ENCODE results near the gene CLSTN1.

CLSTN1 gene

GRCh38 chr1:9746211-9746610, 77.6 kb downstream of the CLSTN1 start:
- Histone ChIP-seq H3K4me1 (ENCODE audit: insufficient read depth, low read length) (no peaks in the 10 kb centered on the region), H3K4me3 (ENCODE audit: low read depth in 1 of 2, low read length in 2 of 2) (no peak overlapping the region), H3K9me3 (ENCODE audit: insufficient read depth, low read length, severe bottlenecking) (no peaks in the 10 kb centered on the region), H3K27ac (ENCODE audit: low read length) (no peak overlapping the region), H3K36me3 (ENCODE audit: insufficient read depth, low read length) (peaks cover 95% of the 10 kb centered on the region), H3K9ac (ENCODE audit: low read depth, low read length) (no peak overlapping the region), H2AFZ (ENCODE audit: low read depth, low read length) (no peak overlapping the region), H3K79me2 (ENCODE audit: insufficient read depth, low read length) (no peaks in the 10 kb centered on the region), H3K27me3 (ENCODE audit: insufficient read depth, low read length, poor library complexity) (no peaks in the 10 kb centered on the region), H3K4me2 (ENCODE audit: insufficient read depth, low read length) (no peak overlapping the region), H4K20me1 (ENCODE audit: insufficient read depth, low read length) (no peaks in the 10 kb centered on the region)
- ATAC-seq (ENCODE audit: insufficient read depth, low read depth) = no peak
- TF ChIP-seq EZH2 (IDR thresholded peaks at IDR 0.05; ENCODE audit: borderline replicate concordance, low read depth, low read length, severe bottlenecking) = no peak
- TF ChIP-seq CTCF (IDR thresholded peaks at IDR 0.05; ENCODE audit: borderline replicate concordance, extremely low read depth, low read length, poor library complexity, severe bottlenecking) = no peak
- no peak for DNase-seq

GRCh38 chr1:9744106-9744799, 79.5 kb downstream of the CLSTN1 start:
- no peaks in the 10 kb centered on the region for H3K9me3 ChIP-seq (ENCODE audit: insufficient read depth, low read length, severe bottlenecking)
- DNase-seq (no peak), ATAC-seq (ENCODE audit: insufficient read depth, low read depth) (no peak)
- no peak overlapping the region for H3K4me2 ChIP-seq (ENCODE audit: insufficient read depth, low read length)
- H3K4me1 ChIP-seq (ENCODE audit: insufficient read depth, low read length) = no peaks in the 10 kb centered on the region
- H3K79me2 ChIP-seq (ENCODE audit: insufficient read depth, low read length) = no peaks in the 10 kb centered on the region
- no peak overlapping the region for H3K4me3 ChIP-seq (ENCODE audit: low read depth in 1 of 2, low read length in 2 of 2)
- peaks cover 92% of the 10 kb centered on the region for H3K36me3 ChIP-seq (ENCODE audit: insufficient read depth, low read length)
- no peak overlapping the region for H2AFZ ChIP-seq (ENCODE audit: low read depth, low read length)
- no peak overlapping the region for H3K27ac ChIP-seq (ENCODE audit: low read length)
- no peaks in the 10 kb centered on the region for H4K20me1 ChIP-seq (ENCODE audit: insufficient read depth, low read length)
- H3K9ac ChIP-seq (ENCODE audit: low read depth, low read length) = no peak overlapping the region
- H3K27me3 ChIP-seq (ENCODE audit: insufficient read depth, low read length, poor library complexity) = no peaks in the 10 kb centered on the region
- no peak for TF ChIP-seq CTCF (IDR thresholded peaks at IDR 0.05; ENCODE audit: borderline replicate concordance, extremely low read depth, low read length, poor library complexity, severe bottlenecking)
- TF ChIP-seq EZH2 (IDR thresholded peaks at IDR 0.05; ENCODE audit: borderline replicate concordance, low read depth, low read length, severe bottlenecking) = no peak

- H3K27ac ChIP-seq (ENCODE audit: low read length) = peak overlapping the region; percentile 60
- DNase-seq = no peak
- H3K4me3 ChIP-seq (ENCODE audit: low read depth in 1 of 2, low read length in 2 of 2) = no peak overlapping the region
- no peak overlapping the region for H3K4me2 ChIP-seq (ENCODE audit: insufficient read depth, low read length)
- no peak overlapping the region for H2AFZ ChIP-seq (ENCODE audit: low read depth, low read length)
- no peak for ATAC-seq (ENCODE audit: insufficient read depth, low read depth)
- no peaks in the 10 kb centered on the region for H3K9me3 ChIP-seq (ENCODE audit: insufficient read depth, low read length, severe bottlenecking)
- peaks cover 96% of the 10 kb centered on the region for H3K36me3 ChIP-seq (ENCODE audit: insufficient read depth, low read length)
- peaks cover 7% of the 10 kb centered on the region for H4K20me1 ChIP-seq (ENCODE audit: insufficient read depth, low read length)
- H3K4me1 ChIP-seq (ENCODE audit: insufficient read depth, low read length) = peaks cover 26% of the 10 kb centered on the region
- H3K9ac ChIP-seq (ENCODE audit: low read depth, low read length) = no peak overlapping the region
- TF ChIP-seq CTCF (IDR thresholded peaks at IDR 0.05; ENCODE audit: borderline replicate concordance, extremely low read depth, low read length, poor library complexity, severe bottlenecking) (no peak), EZH2 (IDR thresholded peaks at IDR 0.05; ENCODE audit: borderline replicate concordance, low read depth, low read length, severe bottlenecking) (no peak)
- H3K27me3 ChIP-seq (ENCODE audit: insufficient read depth, low read length, poor library complexity) = no peaks in the 10 kb centered on the region
- H3K79me2 ChIP-seq (ENCODE audit: insufficient read depth, low read length) = 0 out of 2 replicates have a peak, but pooled peaks cover 2% of the 10 kb centered on the region
Observed at GRCh38 chr1:9737671-9738070, 86.1 kb downstream of the CLSTN1 start.
